Spinal cord (tissue), 10 donors: ENCODE measurements around the gene PKN2. TPM values are rescaled to one million over a fixed set of nuclear protein-coding genes. Genes with fewer than 3 reads are reported as not detected.
"Not testable (repeated sequence)": the region's sequence is repeated elsewhere in the genome, so short reads cannot be mapped to it uniquely, and the experiment has no call there.

Experiments used
- DNase-seq, 6 donors: peaks; one replicate each; pipeline versions ENCODE4 v3.0.0 to v3.0.0-alpha.2; 2013 to 2015; ENCODE audit warnings: low spot score in 6 of 6, low read depth in 4 of 6
- H3K27ac ChIP-seq: one replicate; pipeline ENCODE4 v1.5.1; 2013; ENCODE audit warnings: low read depth, low read length, control low read depth
- H3K27me3 ChIP-seq: one replicate; pipeline ENCODE4 v1.6.1; 2013; ENCODE audit warnings: low read length; ENCODE audit not compliant: control insufficient read depth, insufficient read depth
- H3K36me3 ChIP-seq: one replicate; pipeline ENCODE4 v1.6.1; 2013; ENCODE audit warnings: low read length; ENCODE audit not compliant: control insufficient read depth, insufficient read depth
- H3K4me1 ChIP-seq: one replicate; pipeline ENCODE4 v1.6.1; 2013; ENCODE audit warnings: low read length; ENCODE audit not compliant: control insufficient read depth, insufficient read depth
- H3K4me3 ChIP-seq: one replicate; pipeline ENCODE4 v1.5.1; 2013; ENCODE audit warnings: low read depth, low read length, control low read depth
- H3K9me3 ChIP-seq: one replicate; pipeline ENCODE4 v1.6.1; 2013; ENCODE audit warnings: low read length; ENCODE audit not compliant: control insufficient read depth, insufficient read depth
- WGBS: methylation state at CpG from one replicate; pipeline ENCODE4 v1.1.5; 2013; ENCODE audit warnings: missing lambda C conversion rate; ENCODE audit not compliant: insufficient coverage; 5-methylcytosine and 5-hydroxymethylcytosine counted together
- polyA plus RNA-seq, 2 donors: library from polyadenylated mRNA; unstranded; fragments of 120-200 nt; gene quantifications; one replicate each; pipeline ENCODE4 v1.2.1, GENCODE V29; 2013; ENCODE audit not compliant: insufficient read length in 2 of 2
- small RNA-seq: library from RNA; depleted of rRNA; stranded (forward); fragments of <200 nt; gene quantifications from one replicate; pipeline ENCODE3, GENCODE V24; 2014; ENCODE audit warnings: low replicate concordance
- total RNA-seq, 2 donors: library from RNA; depleted of rRNA in 1 of 2; stranded (reverse); fragments of 120-200 nt in 1 of 2; fragments of >200 nt in 1 of 2; gene quantifications; one replicate each; pipeline versions ENCODE4 v1.2.3 to v1.2.4, GENCODE V29; 2013 to 2014
- donor health status: healthy.

Gene PKN2
- total and polyA plus RNA-seq, 4 donors, result 31.8 to 54.8 (median 39.7) TPM

DNA sequence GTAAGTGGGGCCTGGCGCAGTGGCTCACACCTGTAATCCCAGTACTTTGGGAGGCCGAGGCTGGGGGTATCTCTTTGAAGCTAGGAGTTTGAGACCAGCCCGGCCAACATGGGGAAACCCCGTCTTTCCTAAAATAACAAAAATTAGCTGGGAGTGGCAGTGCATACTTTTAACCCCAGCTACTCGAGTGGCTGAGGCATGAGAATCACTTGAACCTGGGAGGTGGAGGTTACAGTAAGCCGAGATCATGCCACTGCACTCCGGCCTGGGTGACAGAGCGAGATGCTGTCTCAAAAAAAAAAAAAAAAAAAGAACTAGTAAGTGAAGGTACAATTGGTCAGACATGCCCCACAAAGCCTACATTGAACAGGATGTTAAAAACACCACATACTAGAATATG is 196.6 kb downstream of the PKN2 start:
- not testable (repeated sequence) for H3K9me3 ChIP-seq, H3K4me3 ChIP-seq, H3K27me3 ChIP-seq, H3K4me1 ChIP-seq, H3K27ac ChIP-seq, H3K36me3 ChIP-seq, DNase-seq
- WGBS, result 97% methylated on average over 5 of the region's 8 CpGs

- WGBS, result 95% methylated on average over 3 of the region's 3 CpGs
- no peak for DNase-seq
- Histone ChIP-seq H3K4me3 (no peak overlapping the region), H3K9me3 (no peaks in the 10 kb centered on the region), H3K27me3 (no peaks in the 10 kb centered on the region), H3K36me3 (peaks cover 12% of the 10 kb centered on the region), H3K27ac (no peak overlapping the region), H3K4me1 (no peaks in the 10 kb centered on the region)
Observed at GRCh38 chr1:88883156-88883555, 199.1 kb downstream of the PKN2 start.

Small RNAs within 50 kb of the gene (small RNA-seq; reads per million reads assigned to genes)
- not detected for gene RNU6-125P

Other genes with a start within 250 kb of the PKN2 start
- gene GTF2B, start 207.3 kb downstream of the PKN2 start, total RNA-seq, result 10 to 100 TPM; 54.7 to 63.7 TPM
- 10 to 100 TPM; 34.1 to 35.1 TPM for gene GTF2B, start 207.3 kb downstream of the PKN2 start, polyA plus RNA-seq